BLaER1 (cell line): Measurements from ENCODE around the gene STAMBPL1.

Source experiments
- H3K27ac ChIP-seq: shearing (Covaris generic); formaldehyde crosslinking; 2 replicates; pipeline ENCODE4 v1.8.1; 2022
- H3K27me3 ChIP-seq: shearing (Covaris generic); formaldehyde crosslinking; 2 replicates; pipeline ENCODE4 v1.8.1; 2022
- H3K36me3 ChIP-seq: shearing (Covaris generic); formaldehyde crosslinking; 2 replicates; pipeline ENCODE4 v1.8.1; 2022
- H3K4me1 ChIP-seq: shearing (Covaris generic); formaldehyde crosslinking; 2 replicates; pipeline ENCODE4 v1.8.1; 2022
- H3K4me2 ChIP-seq: shearing (Covaris generic); formaldehyde crosslinking; 2 replicates; pipeline ENCODE4 v1.8.1; 2022
- H3K4me3 ChIP-seq: shearing (Covaris generic); formaldehyde crosslinking; 2 replicates; pipeline ENCODE4 v1.8.1; 2022
- H3K9ac ChIP-seq: shearing (Covaris generic); formaldehyde crosslinking; 2 replicates; pipeline ENCODE4 v1.8.1; 2022
- H3K9me3 ChIP-seq: shearing (Covaris generic); formaldehyde crosslinking; 2 replicates; pipeline ENCODE4 v1.8.1; 2022
- H4K20me1 ChIP-seq: shearing (Covaris generic); formaldehyde crosslinking; 2 replicates; pipeline ENCODE4 v1.8.1; 2022
- Cebpa-rat ChIP-seq: shearing (Covaris generic); IDR thresholded peaks from 2 replicates; pipeline ENCODE4 v1.8.1; 2022

The STAMBPL1 gene

GRCh38 chr10:88890681-88891381 is 10.8 kb downstream of the STAMBPL1 start:
- peaks cover 7% of the 10 kb centered on the region; the same call in 1 of the 2 replicates for H3K4me1 ChIP-seq
- no peaks in the 10 kb centered on the region for H3K36me3 ChIP-seq
- no peaks in the 10 kb centered on the region for H3K27me3 ChIP-seq
- H3K4me2 ChIP-seq, result no peak overlapping the region
- TF ChIP-seq Cebpa-rat, result no peak
- no peaks in the 10 kb centered on the region for H3K9me3 ChIP-seq
- no peaks in the 10 kb centered on the region for H4K20me1 ChIP-seq
- H3K27ac ChIP-seq, result no peak overlapping the region
- H3K9ac ChIP-seq, result no peak overlapping the region
- no peak overlapping the region for H3K4me3 ChIP-seq

- H3K9ac ChIP-seq, result no peak overlapping the region
- no peak overlapping the region for H3K4me2 ChIP-seq
- TF ChIP-seq Cebpa-rat, result no peak
- H4K20me1 ChIP-seq, result no peaks in the 10 kb centered on the region
- no peaks in the 10 kb centered on the region for H3K36me3 ChIP-seq
- H3K4me1 ChIP-seq, result peaks cover 5% of the 10 kb centered on the region; the same call in 1 of the 2 replicates
- H3K27ac ChIP-seq, result no peak overlapping the region
- no peak overlapping the region for H3K4me3 ChIP-seq
- no peaks in the 10 kb centered on the region for H3K9me3 ChIP-seq
- no peaks in the 10 kb centered on the region for H3K27me3 ChIP-seq
Observed at GRCh38 chr10:88892222-88892967, 12.3 kb downstream of the STAMBPL1 start.

- Histone ChIP-seq H3K36me3 (no peaks in the 10 kb centered on the region), H3K4me3 (no peak overlapping the region), H3K4me2 (no peak overlapping the region), H3K27me3 (no peaks in the 10 kb centered on the region), H3K9ac (no peak overlapping the region), H3K9me3 (no peaks in the 10 kb centered on the region), H3K4me1 (no peaks in the 10 kb centered on the region), H4K20me1 (no peaks in the 10 kb centered on the region), H3K27ac (no peak overlapping the region)
- TF ChIP-seq Cebpa-rat, result no peak
Observed at GRCh38 chr10:88893611-88894010, 13.6 kb downstream of the STAMBPL1 start.

GRCh38 chr10:88895250-88895649 is 15.2 kb downstream of the STAMBPL1 start:
- H3K27me3 ChIP-seq, result no peaks in the 10 kb centered on the region
- H3K9ac ChIP-seq, result no peak overlapping the region
- H4K20me1 ChIP-seq, result no peaks in the 10 kb centered on the region
- TF ChIP-seq Cebpa-rat, result no peak
- no peaks in the 10 kb centered on the region for H3K9me3 ChIP-seq
- no peak overlapping the region for H3K4me2 ChIP-seq
- no peak overlapping the region for H3K27ac ChIP-seq
- H3K4me1 ChIP-seq, result no peaks in the 10 kb centered on the region
- no peak overlapping the region for H3K4me3 ChIP-seq
- no peaks in the 10 kb centered on the region for H3K36me3 ChIP-seq

DNA sequence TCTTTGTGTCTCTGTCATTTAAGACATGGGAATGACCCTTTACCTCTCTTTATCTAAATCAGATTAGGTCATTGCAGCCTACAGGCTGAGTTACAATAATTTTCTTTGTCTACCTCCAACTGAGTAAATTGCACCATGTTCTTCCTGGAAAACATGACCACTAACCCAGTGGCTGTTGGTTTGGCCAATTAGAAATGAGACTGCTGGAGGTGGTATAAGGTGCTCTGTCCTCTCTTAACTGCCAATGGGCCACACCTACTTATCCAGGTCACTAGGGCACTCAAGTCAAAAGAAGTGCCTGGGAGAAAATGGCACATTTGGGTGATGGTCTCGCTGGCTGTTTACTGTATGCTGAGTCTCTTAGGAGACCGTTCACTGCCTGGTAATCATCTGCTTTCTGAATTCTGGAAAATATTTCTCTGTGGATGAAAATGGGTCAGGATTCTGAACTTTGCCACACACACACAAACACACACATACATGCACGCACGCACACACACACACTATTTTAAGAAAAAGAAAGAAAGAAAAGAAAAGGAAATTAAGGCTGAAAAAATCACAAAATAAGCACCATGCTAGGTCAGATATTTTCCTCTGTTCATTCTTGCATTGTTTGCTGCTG is 16.4 kb downstream of the STAMBPL1 start:
- no peak overlapping the region for H3K4me2 ChIP-seq

GRCh38 chr10:88896994-88897853 is 17.2 kb downstream of the STAMBPL1 start:
- Histone ChIP-seq H3K36me3 (peaks cover 3% of the 10 kb centered on the region), H3K4me2 (no peak overlapping the region), H3K4me1 (peaks cover 5% of the 10 kb centered on the region; the same call in 1 of the 2 replicates), H3K27ac (no peak overlapping the region), H3K9ac (no peak overlapping the region), H4K20me1 (no peaks in the 10 kb centered on the region), H3K4me3 (no peak overlapping the region), H3K27me3 (no peaks in the 10 kb centered on the region), H3K9me3 (no peaks in the 10 kb centered on the region)
- TF ChIP-seq Cebpa-rat, result no peak

More for the DNA sequence above, 16.4 kb downstream of the STAMBPL1 start:
- H3K27me3 ChIP-seq, result no peaks in the 10 kb centered on the region
- no peak overlapping the region for H3K9ac ChIP-seq
- H4K20me1 ChIP-seq, result no peaks in the 10 kb centered on the region
- no peak overlapping the region for H3K27ac ChIP-seq
- H3K9me3 ChIP-seq, result no peaks in the 10 kb centered on the region
- H3K36me3 ChIP-seq, result no peaks in the 10 kb centered on the region
- no peak overlapping the region for H3K4me3 ChIP-seq
- TF ChIP-seq Cebpa-rat, result no peak
- peaks cover 5% of the 10 kb centered on the region; the same call in 1 of the 2 replicates for H3K4me1 ChIP-seq

GRCh38 chr10:88898727-88899126 is 18.7 kb downstream of the STAMBPL1 start:
- Histone ChIP-seq H3K9ac (no peak overlapping the region), H3K4me3 (no peak overlapping the region), H3K4me2 (no peak overlapping the region), H3K27ac (no peak overlapping the region), H3K36me3 (peaks cover 13% of the 10 kb centered on the region), H3K9me3 (no peaks in the 10 kb centered on the region), H3K4me1 (peaks cover 5% of the 10 kb centered on the region; the same call in 1 of the 2 replicates), H4K20me1 (no peaks in the 10 kb centered on the region), H3K27me3 (no peaks in the 10 kb centered on the region)
- TF ChIP-seq Cebpa-rat, result no peak

- H3K9ac ChIP-seq, result no peak overlapping the region
- no peaks in the 10 kb centered on the region for H3K9me3 ChIP-seq
- no peak overlapping the region for H3K4me2 ChIP-seq
- no peaks in the 10 kb centered on the region for H3K27me3 ChIP-seq
- H3K4me1 ChIP-seq, result peaks cover 5% of the 10 kb centered on the region; the same call in 1 of the 2 replicates
- no peaks in the 10 kb centered on the region for H4K20me1 ChIP-seq
- peaks cover 20% of the 10 kb centered on the region for H3K36me3 ChIP-seq
- TF ChIP-seq Cebpa-rat, result no peak
- no peak overlapping the region for H3K27ac ChIP-seq
- no peak overlapping the region for H3K4me3 ChIP-seq
Observed at GRCh38 chr10:88899886-88900285, 19.8 kb downstream of the STAMBPL1 start.
